Measurements from ENCODE around the gene EIF4G3.
"Not testable (repeated sequence)": the region's sequence is repeated elsewhere in the genome, so short reads cannot be mapped to it uniquely, and the experiment has no call there.

Gene EIF4G3

DNA sequence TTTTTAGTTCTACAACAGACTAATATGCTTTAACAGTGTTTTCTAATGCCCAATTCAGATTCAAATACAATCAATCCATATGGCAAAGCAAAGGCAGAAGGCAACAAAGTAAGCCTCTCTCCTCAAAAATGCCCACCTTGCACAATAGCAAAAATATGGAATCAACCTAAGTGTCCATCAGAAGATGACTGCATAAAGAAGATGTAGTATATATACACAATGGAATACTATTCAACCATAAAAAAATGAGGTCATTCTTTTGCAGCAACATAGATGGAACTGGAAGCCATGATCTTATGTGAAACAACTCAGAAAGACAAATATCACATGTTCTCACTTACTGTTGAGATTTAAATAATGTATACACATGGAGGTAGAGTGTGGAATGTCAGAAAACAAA, 80.7 kb downstream of the EIF4G3 start:
- TF ChIP-seq EZH2 (optimal IDR thresholded peaks at IDR 0.05; ENCODE audit: low read depth, low read length) (no peak), EZH2phosphoT487 (IDR thresholded peaks at IDR 0.05; ENCODE audit: low read length) (no peak)
- TF ChIP-seq, protein P1, sequence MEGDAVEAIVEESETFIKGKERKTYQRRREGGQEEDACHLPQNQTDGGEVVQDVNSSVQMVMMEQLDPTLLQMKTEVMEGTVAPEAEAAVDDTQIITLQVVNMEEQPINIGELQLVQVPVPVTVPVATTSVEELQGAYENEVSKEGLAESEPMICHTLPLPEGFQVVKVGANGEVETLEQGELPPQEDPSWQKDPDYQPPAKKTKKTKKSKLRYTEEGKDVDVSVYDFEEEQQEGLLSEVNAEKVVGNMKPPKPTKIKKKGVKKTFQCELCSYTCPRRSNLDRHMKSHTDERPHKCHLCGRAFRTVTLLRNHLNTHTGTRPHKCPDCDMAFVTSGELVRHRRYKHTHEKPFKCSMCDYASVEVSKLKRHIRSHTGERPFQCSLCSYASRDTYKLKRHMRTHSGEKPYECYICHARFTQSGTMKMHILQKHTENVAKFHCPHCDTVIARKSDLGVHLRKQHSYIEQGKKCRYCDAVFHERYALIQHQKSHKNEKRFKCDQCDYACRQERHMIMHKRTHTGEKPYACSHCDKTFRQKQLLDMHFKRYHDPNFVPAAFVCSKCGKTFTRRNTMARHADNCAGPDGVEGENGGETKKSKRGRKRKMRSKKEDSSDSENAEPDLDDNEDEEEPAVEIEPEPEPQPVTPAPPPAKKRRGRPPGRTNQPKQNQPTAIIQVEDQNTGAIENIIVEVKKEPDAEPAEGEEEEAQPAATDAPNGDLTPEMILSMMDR (IDR thresholded peaks at IDR 0.05; ENCODE audit: low read length) = no peak
- H3K27ac ChIP-seq (ENCODE audit: low read length) = no peak overlapping the region
- no peaks in the 10 kb centered on the region for H3K9me2 ChIP-seq (replicated peaks; ENCODE audit: insufficient read depth, low read length)
- H3K4me2 ChIP-seq (ENCODE audit: low read depth, low read length) = no peak overlapping the region
- no peak overlapping the region for H3K4me3 ChIP-seq (ENCODE audit: low read length)
- H2AFZ ChIP-seq (ENCODE audit: low read length) = no peak overlapping the region
- no peaks in the 10 kb centered on the region for H3F3A ChIP-seq (ENCODE audit: insufficient read depth, low read length)
- H3K36me3 ChIP-seq (replicated peaks; ENCODE audit: insufficient read depth, low read length) = no peaks in the 10 kb centered on the region
- no peaks in the 10 kb centered on the region for H3K79me2 ChIP-seq (ENCODE audit: low read length)
- no peaks in the 10 kb centered on the region for H3K27me3 ChIP-seq (replicated peaks; ENCODE audit: insufficient read depth, low read length)
- H3K9ac ChIP-seq (ENCODE audit: low read length) = no peak overlapping the region
- no peaks in the 10 kb centered on the region for H3K4me1 ChIP-seq (ENCODE audit: low read length)
- H4K20me1 ChIP-seq (ENCODE audit: insufficient read depth, low read length) = no peaks in the 10 kb centered on the region
- H3K9me3 ChIP-seq (replicated peaks; ENCODE audit: insufficient read depth, low read length) = no peaks in the 10 kb centered on the region
- DNase-seq = no peak

DNA sequence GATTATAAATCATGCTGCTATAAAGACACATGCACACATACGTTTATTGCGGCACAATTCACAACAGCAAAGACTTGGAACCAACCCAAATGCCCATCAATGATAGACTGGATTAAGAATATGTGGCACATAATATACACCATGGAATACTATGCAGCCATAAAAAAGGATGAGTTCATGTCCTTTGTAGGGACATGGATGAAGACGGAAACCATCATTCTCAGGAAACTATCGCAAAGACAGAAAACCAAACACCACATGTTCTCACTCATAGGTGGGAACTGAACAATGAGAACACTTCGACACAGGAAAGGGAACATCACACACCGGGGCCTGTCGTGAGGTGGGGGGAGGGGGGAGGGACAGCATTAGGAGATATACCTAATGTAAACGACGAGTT, 82.4 kb downstream of the EIF4G3 start:
- not testable (repeated sequence) for H3K79me2 ChIP-seq (ENCODE audit: low read length); H3F3A ChIP-seq (ENCODE audit: insufficient read depth, low read length); H4K20me1 ChIP-seq (ENCODE audit: insufficient read depth, low read length); DNase-seq; H2AFZ ChIP-seq (ENCODE audit: low read length); H3K27me3 ChIP-seq (replicated peaks; ENCODE audit: insufficient read depth, low read length); H3K4me3 ChIP-seq (ENCODE audit: low read length); H3K4me2 ChIP-seq (ENCODE audit: low read depth, low read length); H3K9me3 ChIP-seq (replicated peaks; ENCODE audit: insufficient read depth, low read length); H3K9ac ChIP-seq (ENCODE audit: low read length); H3K36me3 ChIP-seq (replicated peaks; ENCODE audit: insufficient read depth, low read length); H3K27ac ChIP-seq (ENCODE audit: low read length); H3K9me2 ChIP-seq (replicated peaks; ENCODE audit: insufficient read depth, low read length); H3K4me1 ChIP-seq (ENCODE audit: low read length)

DNA sequence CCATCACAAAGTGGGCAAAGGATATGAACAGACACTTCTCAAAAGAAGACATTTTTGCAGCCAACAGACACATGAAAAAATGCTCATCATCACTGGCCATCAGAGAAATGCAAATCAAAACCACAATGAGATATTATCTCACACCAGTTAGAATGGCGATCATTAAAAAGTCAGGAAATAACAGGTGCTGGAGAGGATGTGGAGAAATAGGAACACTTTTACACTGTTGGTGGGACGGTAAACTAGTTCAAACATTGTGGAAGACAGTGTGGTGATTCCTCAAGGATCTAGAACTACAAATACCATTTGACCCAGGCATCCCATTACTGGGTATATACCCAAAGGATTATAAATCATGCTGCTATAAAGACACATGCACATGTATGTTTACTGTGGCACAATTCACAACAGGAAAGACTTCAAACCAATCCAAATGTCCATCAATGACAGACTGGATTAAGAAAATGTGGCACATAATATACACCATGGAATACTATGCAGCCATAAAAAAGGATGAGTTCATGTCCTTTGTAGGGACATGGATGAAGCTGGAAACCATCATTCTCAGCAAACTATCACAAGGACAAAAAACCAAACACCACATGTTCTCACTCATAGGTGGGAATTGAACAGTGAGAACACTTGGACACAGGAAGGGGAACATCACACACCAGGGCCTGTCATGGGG, 83.3 kb downstream of the EIF4G3 start:
- not testable (repeated sequence) for H3K27me3 ChIP-seq (replicated peaks; ENCODE audit: insufficient read depth, low read length); H4K20me1 ChIP-seq (ENCODE audit: insufficient read depth, low read length); H3K9ac ChIP-seq (ENCODE audit: low read length); H3K27ac ChIP-seq (ENCODE audit: low read length); H3K4me1 ChIP-seq (ENCODE audit: low read length); H3K36me3 ChIP-seq (replicated peaks; ENCODE audit: insufficient read depth, low read length); H2AFZ ChIP-seq (ENCODE audit: low read length); H3K9me3 ChIP-seq (replicated peaks; ENCODE audit: insufficient read depth, low read length); H3K9me2 ChIP-seq (replicated peaks; ENCODE audit: insufficient read depth, low read length); H3F3A ChIP-seq (ENCODE audit: insufficient read depth, low read length); H3K4me3 ChIP-seq (ENCODE audit: low read length); DNase-seq; H3K79me2 ChIP-seq (ENCODE audit: low read length); H3K4me2 ChIP-seq (ENCODE audit: low read depth, low read length)

DNA sequence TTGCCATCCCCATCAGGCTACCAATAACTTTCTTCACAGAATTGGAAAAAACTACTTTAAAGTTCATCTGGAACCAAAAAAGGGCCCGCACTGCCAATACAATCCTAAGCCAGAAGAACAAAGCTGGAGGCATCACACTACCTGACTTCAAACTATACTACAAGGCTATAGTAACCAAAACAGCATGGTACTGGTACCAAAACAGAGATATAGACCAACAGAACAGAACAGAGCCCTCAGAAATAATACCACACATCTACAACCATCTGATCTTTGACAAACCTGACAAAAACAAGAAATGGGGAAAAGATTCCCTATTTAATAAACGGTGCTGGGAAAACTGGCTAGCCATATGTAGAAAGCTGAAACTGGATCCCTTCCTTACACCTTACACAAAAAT, 84.2 kb downstream of the EIF4G3 start:
- not testable (repeated sequence) for H3K4me3 ChIP-seq (ENCODE audit: low read length); H3K27ac ChIP-seq (ENCODE audit: low read length); H2AFZ ChIP-seq (ENCODE audit: low read length); H3K36me3 ChIP-seq (replicated peaks; ENCODE audit: insufficient read depth, low read length); H3F3A ChIP-seq (ENCODE audit: insufficient read depth, low read length); H3K4me2 ChIP-seq (ENCODE audit: low read depth, low read length); H3K9me2 ChIP-seq (replicated peaks; ENCODE audit: insufficient read depth, low read length); H3K9me3 ChIP-seq (replicated peaks; ENCODE audit: insufficient read depth, low read length); H3K79me2 ChIP-seq (ENCODE audit: low read length); H3K4me1 ChIP-seq (ENCODE audit: low read length); H4K20me1 ChIP-seq (ENCODE audit: insufficient read depth, low read length); H3K9ac ChIP-seq (ENCODE audit: low read length); DNase-seq; H3K27me3 ChIP-seq (replicated peaks; ENCODE audit: insufficient read depth, low read length)

DNA sequence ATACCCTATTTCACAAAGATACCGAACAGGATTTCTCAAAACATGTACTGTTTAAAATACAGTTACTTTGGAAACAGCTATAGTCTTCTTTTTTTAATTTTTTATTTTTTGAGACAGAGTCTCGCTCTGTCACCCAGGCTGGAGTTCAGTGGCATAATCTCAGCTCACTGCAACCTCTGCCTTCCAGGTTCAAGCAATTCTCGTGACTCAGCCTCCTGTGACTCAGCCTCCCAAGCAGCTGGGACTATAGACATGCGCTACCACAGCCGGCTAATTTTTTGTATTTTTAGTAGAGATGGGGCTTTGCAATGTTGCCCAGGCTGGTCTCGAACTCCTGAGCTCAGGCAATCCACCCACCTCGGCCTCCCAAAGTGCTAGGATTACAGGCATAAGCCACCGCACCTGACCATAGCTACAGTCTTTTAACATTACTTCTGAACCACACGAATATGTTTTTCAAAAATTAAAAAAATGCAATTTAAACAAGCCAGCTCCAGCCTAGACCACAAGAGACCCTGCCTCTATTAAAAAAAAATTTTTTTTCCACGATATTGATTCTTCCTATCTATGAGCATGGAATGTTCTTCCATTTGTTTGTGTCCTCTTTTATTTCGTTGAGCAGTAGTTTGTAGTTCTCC, 85.5 kb downstream of the EIF4G3 start:
- not testable (repeated sequence) for H3K27ac ChIP-seq (ENCODE audit: low read length); H3K79me2 ChIP-seq (ENCODE audit: low read length); H3K4me3 ChIP-seq (ENCODE audit: low read length); DNase-seq; H2AFZ ChIP-seq (ENCODE audit: low read length); H3K9me3 ChIP-seq (replicated peaks; ENCODE audit: insufficient read depth, low read length); H3K9me2 ChIP-seq (replicated peaks; ENCODE audit: insufficient read depth, low read length); H3K4me1 ChIP-seq (ENCODE audit: low read length); H3K4me2 ChIP-seq (ENCODE audit: low read depth, low read length); H3F3A ChIP-seq (ENCODE audit: insufficient read depth, low read length); H3K36me3 ChIP-seq (replicated peaks; ENCODE audit: insufficient read depth, low read length); H4K20me1 ChIP-seq (ENCODE audit: insufficient read depth, low read length); H3K9ac ChIP-seq (ENCODE audit: low read length); H3K27me3 ChIP-seq (replicated peaks; ENCODE audit: insufficient read depth, low read length)
